Activated T-cell treated with anti-CD3 and anti-CD28 coated beads for 48 hours (primary cell): ENCODE results near the gene CATSPER1.

Experiments
- DNase-seq: peaks from one replicate; pipeline ENCODE4 v3.0.0-alpha.2; 2020; ENCODE audit warnings: low read depth

The CATSPER1 gene

DNA sequence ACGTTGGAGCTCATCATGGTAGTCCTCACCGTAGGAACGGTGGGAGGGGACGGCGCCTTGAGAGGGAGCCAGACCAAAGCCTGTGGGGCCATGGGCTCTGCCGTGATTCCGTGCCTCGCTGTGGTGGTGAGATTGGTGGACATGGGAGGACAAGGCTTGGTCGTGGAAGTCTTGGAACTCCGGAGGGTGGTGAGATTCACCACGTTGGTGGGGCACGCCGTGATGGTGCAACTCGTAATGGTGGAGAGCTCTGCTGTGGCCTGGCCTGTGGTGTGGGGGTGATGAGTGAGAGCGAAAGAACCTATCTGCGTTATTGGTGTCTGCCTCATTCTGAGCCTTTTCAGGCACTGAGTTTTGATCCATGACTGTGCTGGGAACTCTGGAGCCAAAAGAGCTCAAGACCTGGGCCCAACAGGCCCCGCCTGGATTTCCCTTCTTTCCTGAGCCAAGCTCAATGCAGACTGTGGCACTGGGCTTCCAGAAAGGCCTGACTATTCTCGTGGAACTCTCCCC lies at the start of gene CATSPER1:
TSS of gene CATSPER1 (minus strand) at position 463 of the 513 bp plus-strand sequence. CDS start at position 363, 100 bp downstream.
- no peak for DNase-seq

GRCh38 chr11:66075273-66075672 lies 49.0 kb upstream of the CATSPER1 start:
- DNase-seq, result no peak

GRCh38 chr11:66073669-66074068 lies 47.4 kb upstream of the CATSPER1 start:
- DNase-seq, result no peak

DNA sequence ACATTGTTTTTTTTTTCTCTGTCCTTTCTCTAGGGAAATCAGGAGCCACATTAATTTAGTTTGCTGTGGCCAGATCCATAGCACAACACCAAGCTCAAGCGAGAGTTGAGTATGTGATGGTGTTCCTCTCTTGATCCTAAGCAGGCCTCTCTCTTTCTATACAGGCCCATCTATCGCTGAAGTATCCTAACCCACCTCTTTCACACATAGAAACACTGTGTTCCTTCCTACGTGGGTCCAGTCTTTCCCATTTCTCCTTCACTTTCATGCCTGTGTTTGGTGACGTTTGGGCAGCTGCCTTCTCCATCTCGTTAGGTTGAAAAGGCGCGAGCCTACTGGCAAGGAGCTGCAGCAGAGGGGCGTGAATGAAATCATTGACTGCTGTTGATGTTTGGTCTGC lies 46.2 kb upstream of the CATSPER1 start:
- DNase-seq, result no peak

DNA sequence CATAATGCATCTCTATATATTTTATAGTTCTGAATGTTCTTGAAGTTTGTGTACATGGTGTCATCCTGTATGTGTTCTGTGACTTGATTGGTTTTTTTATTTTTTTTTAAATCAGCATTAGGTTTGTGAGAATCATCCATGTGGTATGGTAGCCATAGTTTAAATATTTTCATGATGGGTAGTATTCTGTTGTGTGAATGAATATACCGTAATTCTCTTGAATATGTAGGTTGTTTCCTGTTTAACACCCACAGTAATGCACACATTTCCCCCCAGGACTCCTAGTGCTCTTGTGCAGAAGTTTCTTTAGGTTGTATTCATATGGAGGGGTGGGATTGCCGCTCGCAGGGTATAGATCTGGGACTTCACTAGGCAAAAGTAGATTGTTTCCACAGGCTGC lies 45.8 kb upstream of the CATSPER1 start:
- DNase-seq, result no peak

- DNase-seq, result no peak
Observed at GRCh38 chr11:66071381-66071801, 45.1 kb upstream of the CATSPER1 start.

GRCh38 chr11:66070604-66071380 lies 44.5 kb upstream of the CATSPER1 start:
- no peak for DNase-seq

- DNase-seq, result peak; percentile 72
Observed at GRCh38 chr11:66069715-66070603, 43.7 kb upstream of the CATSPER1 start, which contains the start of gene PACS1. TSS of gene PACS1 (plus strand) at chr11:66070272. CDS start at chr11:66070487, 215 bp downstream.

GRCh38 chr11:66068923-66069714 lies 42.8 kb upstream of the CATSPER1 start:
- no peak for DNase-seq

GRCh38 chr11:66068154-66068821 lies 42.0 kb upstream of the CATSPER1 start:
- DNase-seq, result peak; percentile 70

DNA sequence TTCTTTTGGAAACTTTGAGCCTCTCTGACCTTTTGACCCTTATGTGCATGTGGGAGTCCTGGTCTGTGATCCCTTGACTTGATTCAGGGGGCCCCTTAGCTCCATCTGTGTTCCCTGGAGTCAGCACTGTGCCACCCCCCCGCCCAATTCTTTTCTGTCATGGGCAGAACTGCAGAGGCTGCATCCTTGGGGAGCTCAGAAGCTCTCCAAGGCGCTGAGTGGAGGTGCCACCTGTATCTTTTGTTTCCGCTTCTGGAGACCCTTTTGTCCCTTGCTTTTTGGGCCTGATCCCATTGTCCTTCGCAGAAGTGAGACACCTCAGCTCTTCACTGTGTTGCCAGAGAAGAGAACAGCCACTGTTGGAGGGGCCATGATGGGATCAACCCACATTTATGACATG lies 41.4 kb upstream of the CATSPER1 start:
- DNase-seq, result no peak

DNA sequence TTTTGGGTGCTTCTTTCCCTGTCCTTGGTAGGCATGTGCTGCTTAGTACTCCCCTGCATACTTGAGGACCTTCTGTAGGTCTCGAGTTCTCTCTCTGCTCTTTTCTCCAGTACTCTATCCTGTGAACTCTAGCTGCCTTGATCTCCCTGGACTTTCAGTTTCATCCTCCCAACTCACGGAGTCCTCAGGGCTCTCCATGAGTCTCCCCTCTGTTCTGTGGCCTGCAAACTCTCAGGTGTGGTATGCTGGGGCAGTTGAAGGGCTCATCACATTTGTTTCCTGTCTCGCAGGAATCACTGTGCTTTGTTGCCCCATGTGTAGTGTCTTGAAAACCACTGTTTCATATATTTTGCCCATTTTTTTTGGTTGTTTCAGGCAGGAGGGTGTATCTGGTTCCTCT lies 40.5 kb upstream of the CATSPER1 start:
- no peak for DNase-seq

DNA sequence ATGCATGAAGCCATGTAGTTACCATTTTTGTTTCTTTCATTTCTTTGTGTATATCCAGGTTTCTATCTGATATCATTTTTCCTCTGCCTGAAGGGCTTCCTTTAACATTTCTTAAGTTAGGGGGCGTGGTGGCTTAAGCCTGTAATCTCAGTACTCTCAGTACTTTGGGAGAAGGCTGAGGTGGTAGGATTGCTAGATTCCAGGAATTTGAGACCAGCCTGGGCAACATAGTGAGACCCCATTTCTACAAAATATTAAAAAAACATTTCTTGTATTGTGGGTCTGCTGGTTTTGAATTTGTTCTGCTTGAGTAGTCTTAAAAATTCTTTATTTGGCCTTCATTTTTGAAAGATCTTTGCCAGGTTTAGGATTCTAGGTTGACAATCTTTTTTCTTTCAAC lies 38.3 kb upstream of the CATSPER1 start:
- no peak for DNase-seq

DNA sequence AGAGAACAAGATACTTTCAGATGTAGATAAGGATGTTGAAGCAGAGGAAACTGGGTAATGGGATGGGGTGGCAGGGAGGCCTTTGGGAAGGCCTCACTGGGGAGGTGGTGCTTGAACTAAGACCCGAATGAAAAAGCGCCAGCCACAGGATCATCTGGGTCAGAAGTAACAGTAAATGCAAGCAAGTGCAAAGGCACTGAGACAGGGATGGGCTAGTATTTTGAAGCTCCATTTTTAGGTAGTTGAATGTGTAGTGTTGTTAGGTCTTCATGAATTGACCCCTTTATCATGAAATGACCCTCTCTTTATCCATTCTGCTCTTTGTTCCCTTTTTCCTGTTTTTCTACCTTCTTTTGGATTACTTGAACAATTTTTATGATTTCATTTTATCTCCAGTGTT lies 37.6 kb upstream of the CATSPER1 start:
- DNase-seq, result no peak

- DNase-seq, result no peak
Observed at GRCh38 chr11:66062408-66062807, 36.1 kb upstream of the CATSPER1 start.

DNA sequence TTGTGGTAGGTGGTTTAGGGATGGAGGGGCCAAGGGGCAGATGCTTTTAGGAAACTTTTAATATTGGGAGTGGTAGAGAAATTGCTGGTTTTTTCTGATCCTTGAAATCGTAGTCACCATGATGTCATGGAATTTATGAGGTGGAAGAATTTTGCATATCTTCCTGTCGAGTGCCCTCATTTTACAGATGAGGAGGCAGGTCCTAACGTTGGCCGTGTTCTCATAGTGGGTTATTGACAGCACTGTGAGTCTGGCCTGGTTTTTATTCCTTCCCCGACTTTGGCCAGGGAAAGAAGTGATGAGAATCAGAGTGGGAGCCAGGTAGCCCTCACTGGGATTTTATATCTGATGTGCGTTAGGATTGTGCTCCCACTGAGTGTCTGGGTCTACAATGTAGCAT lies 35.0 kb upstream of the CATSPER1 start:
- DNase-seq, result no peak

GRCh38 chr11:66059966-66060680 lies 33.8 kb upstream of the CATSPER1 start:
- no peak for DNase-seq

- DNase-seq, result no peak
Observed at GRCh38 chr11:66056501-66056900, 30.2 kb upstream of the CATSPER1 start.

GRCh38 chr11:66055021-66055420 lies 28.7 kb upstream of the CATSPER1 start:
- no peak for DNase-seq

DNA sequence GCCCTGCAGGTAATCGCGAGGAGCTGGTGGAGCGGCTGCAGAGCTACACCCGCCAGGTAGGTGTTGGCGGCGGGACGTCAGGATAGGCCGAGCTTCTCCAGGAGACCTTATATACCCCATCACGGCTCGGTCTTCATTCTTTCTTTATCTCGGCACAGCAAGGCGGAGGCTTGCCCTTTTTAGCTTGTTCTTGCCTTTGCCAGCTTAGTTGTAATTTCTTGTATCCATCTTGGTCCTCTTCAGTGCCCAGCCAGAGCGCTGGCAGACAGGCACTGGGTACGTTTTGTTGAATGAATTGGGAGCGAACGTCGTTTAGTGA lies 26.3 kb upstream of the CATSPER1 start:
- no peak for DNase-seq
